Measurements from ENCODE around the gene HOOK1.

HOOK1 gene

DNA sequence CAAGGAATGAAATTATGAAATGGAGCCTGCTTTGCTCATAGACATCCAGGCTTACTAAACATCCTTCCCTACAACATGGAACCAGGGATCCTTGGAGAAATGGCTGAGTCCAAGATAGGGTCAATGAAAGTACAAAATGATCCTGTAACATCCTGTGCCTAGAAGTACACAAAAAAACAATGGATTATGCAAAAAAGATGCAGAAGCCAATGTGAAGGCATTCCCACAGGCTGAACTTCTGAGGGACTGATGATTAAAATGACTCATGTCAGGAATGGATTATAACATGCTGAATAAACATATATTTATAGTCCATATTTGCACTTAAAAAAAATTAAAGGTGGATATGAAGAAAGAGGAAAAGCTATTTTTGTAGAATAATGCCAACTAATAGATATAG is 10.4 kb upstream of the HOOK1 start:
- TF ChIP-seq, protein P1, sequence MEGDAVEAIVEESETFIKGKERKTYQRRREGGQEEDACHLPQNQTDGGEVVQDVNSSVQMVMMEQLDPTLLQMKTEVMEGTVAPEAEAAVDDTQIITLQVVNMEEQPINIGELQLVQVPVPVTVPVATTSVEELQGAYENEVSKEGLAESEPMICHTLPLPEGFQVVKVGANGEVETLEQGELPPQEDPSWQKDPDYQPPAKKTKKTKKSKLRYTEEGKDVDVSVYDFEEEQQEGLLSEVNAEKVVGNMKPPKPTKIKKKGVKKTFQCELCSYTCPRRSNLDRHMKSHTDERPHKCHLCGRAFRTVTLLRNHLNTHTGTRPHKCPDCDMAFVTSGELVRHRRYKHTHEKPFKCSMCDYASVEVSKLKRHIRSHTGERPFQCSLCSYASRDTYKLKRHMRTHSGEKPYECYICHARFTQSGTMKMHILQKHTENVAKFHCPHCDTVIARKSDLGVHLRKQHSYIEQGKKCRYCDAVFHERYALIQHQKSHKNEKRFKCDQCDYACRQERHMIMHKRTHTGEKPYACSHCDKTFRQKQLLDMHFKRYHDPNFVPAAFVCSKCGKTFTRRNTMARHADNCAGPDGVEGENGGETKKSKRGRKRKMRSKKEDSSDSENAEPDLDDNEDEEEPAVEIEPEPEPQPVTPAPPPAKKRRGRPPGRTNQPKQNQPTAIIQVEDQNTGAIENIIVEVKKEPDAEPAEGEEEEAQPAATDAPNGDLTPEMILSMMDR (IDR thresholded peaks at IDR 0.05; ENCODE audit: low read depth, low read length): no peak
- DNase-seq (ENCODE audit: extremely low read depth, low read depth): no peak

- no peak for DNase-seq (ENCODE audit: extremely low read depth, low read depth)
- TF ChIP-seq, protein P1 (IDR thresholded peaks at IDR 0.05; ENCODE audit: low read depth, low read length): no peak
Measured at GRCh38 chr1:59805554-59805953, 9.2 kb upstream of the HOOK1 start.

DNA sequence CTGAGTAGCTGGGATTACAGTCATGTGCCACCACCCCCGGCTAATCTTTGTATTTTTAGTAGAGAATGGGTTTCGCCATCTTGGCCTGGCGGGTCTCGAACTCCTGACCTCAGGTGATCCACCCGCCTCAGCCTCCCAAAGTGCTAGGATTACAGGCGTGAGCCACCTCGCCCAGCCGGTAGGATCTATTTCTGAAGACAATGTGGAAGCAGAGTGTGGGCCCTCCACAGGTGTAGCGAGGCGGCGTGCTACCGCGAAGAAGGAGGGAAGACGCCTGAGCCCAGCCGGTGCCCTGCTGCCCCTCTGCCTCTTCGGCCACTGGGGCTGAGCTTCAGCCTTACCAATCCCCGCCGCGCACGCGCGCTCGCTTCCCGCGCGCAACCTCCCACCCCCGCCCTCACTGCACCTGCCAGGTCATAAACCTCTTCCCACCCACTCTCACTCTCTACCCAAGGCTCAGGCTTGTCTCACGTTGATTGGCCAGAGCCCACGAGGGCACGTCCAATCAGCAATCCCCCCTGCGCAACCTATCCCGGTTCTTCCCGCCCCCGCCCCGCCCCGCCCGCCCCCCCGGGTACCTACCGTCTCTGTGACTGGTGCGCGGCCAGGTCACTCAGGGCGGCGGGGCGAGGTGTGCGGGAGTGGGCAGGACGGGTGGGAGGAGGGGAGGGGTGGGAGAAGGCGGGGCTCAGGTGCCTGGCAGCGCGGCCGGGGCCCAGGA is 409 bp upstream of the HOOK1 start:
- TF ChIP-seq, protein P1 (IDR thresholded peaks at IDR 0.05; ENCODE audit: low read depth, low read length): no peak
- DNase-seq (ENCODE audit: extremely low read depth, low read depth): no peak

- TF ChIP-seq, protein P1 (IDR thresholded peaks at IDR 0.05; ENCODE audit: low read depth, low read length): no peak
- no peak for DNase-seq (ENCODE audit: extremely low read depth, low read depth)
Measured at GRCh38 chr1:59815892-59816291, 1.1 kb downstream of the HOOK1 start.

GRCh38 chr1:59816318-59816878 is 1.6 kb downstream of the HOOK1 start:
- DNase-seq (ENCODE audit: extremely low read depth, low read depth): no peak
- TF ChIP-seq, protein P1 (IDR thresholded peaks at IDR 0.05; ENCODE audit: low read depth, low read length): no peak

- no peak for DNase-seq (ENCODE audit: extremely low read depth, low read depth)
- TF ChIP-seq, protein P1 (IDR thresholded peaks at IDR 0.05; ENCODE audit: low read depth, low read length): no peak
Measured at GRCh38 chr1:59819566-59820438, 5.1 kb downstream of the HOOK1 start.

Measured in AG09319 (cell line).